ENCODE data around the gene AAR2. TPM values are rescaled to one million over a fixed set of nuclear protein-coding genes. Genes with fewer than 3 reads are reported as not detected.

Gene AAR2
- total RNA-seq, 1 donor from 2014 or later, result 32.8 TPM

DNA sequence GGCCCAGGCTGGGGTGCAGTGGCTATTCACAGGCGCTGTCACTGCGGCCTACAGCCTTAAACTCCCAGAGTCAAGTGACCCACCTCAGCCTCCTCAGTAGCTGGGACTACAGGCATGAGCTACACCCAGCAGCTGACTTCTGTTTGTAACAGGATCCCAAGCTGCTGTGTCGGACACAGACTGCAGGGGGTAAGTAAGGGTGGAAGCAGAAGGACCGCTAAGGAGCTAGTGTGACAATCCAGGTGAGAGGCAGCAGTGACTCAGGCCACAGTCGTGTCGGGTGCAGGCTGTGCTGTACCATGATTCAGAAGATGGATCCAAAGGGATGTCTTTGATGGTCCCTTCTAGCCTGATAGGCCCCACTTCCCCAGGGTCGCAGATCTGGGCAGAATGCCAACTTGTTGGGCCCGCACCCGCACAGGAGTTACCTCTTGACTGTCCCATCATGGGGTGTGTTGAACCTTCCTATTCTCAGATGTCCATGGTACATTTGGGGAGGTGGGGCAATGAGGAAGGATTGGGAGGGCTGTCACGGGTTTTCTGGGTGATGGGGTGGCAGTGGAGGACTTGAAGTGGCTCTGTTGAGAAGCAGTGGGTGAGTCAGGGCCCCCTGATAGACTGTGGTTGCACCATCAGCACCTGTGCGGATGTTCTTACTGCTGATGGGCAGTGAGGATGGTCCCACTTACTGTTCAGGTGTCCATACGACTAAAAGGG, 25.3 kb downstream of the AAR2 start:
- TF ChIP-seq, protein P1, sequence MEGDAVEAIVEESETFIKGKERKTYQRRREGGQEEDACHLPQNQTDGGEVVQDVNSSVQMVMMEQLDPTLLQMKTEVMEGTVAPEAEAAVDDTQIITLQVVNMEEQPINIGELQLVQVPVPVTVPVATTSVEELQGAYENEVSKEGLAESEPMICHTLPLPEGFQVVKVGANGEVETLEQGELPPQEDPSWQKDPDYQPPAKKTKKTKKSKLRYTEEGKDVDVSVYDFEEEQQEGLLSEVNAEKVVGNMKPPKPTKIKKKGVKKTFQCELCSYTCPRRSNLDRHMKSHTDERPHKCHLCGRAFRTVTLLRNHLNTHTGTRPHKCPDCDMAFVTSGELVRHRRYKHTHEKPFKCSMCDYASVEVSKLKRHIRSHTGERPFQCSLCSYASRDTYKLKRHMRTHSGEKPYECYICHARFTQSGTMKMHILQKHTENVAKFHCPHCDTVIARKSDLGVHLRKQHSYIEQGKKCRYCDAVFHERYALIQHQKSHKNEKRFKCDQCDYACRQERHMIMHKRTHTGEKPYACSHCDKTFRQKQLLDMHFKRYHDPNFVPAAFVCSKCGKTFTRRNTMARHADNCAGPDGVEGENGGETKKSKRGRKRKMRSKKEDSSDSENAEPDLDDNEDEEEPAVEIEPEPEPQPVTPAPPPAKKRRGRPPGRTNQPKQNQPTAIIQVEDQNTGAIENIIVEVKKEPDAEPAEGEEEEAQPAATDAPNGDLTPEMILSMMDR (IDR thresholded peaks at IDR 0.05), result no peak
- H3K9me3 Mint-ChIP-seq (ENCODE audit: unreplicated experiment), result no peaks in the 10 kb centered on the region
- peaks cover 8% of the 10 kb centered on the region for H3K36me3 Mint-ChIP-seq (ENCODE audit: unreplicated experiment)
- no peak overlapping the region for H3K27ac Mint-ChIP-seq (ENCODE audit: unreplicated experiment)
- DNase-seq (ENCODE audit: extremely low spot score, unreplicated experiment), result no peak
- H3K27me3 Mint-ChIP-seq (ENCODE audit: unreplicated experiment), result peaks cover 7% of the 10 kb centered on the region
- H3K4me3 Mint-ChIP-seq (ENCODE audit: unreplicated experiment), result no peak overlapping the region
- no peaks in the 10 kb centered on the region for H3K4me1 Mint-ChIP-seq (ENCODE audit: unreplicated experiment)

DNA sequence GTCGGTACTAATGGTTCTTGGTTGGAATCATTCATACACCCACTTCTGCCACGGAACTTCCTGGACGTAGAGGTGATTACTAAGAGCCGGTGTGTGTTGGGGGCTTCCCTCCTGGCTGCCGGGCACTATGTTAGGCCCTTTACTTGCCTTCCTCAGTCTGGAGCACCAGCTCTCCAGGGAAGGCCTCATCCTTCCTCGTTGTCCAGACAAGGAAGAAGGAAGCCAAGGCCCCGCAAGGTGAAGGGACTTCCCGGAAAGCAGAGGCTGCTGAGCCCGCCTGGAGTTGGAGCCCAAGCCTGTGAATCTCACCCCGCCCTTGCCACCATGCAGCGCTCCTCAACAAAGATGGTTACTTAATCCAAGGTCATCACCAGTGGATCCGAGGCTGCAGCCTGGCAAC, 26.2 kb downstream of the AAR2 start:
- TF ChIP-seq, protein P1 (IDR thresholded peaks at IDR 0.05), result no peak
- no peak overlapping the region for H3K4me3 Mint-ChIP-seq (ENCODE audit: unreplicated experiment)
- H3K4me1 Mint-ChIP-seq (ENCODE audit: unreplicated experiment), result no peaks in the 10 kb centered on the region
- H3K9me3 Mint-ChIP-seq (ENCODE audit: unreplicated experiment), result no peaks in the 10 kb centered on the region
- H3K27ac Mint-ChIP-seq (ENCODE audit: unreplicated experiment), result no peak overlapping the region
- DNase-seq (ENCODE audit: extremely low spot score, unreplicated experiment), result no peak
- H3K27me3 Mint-ChIP-seq (ENCODE audit: unreplicated experiment), result peaks cover 7% of the 10 kb centered on the region
- no peaks in the 10 kb centered on the region for H3K36me3 Mint-ChIP-seq (ENCODE audit: unreplicated experiment)

DNA sequence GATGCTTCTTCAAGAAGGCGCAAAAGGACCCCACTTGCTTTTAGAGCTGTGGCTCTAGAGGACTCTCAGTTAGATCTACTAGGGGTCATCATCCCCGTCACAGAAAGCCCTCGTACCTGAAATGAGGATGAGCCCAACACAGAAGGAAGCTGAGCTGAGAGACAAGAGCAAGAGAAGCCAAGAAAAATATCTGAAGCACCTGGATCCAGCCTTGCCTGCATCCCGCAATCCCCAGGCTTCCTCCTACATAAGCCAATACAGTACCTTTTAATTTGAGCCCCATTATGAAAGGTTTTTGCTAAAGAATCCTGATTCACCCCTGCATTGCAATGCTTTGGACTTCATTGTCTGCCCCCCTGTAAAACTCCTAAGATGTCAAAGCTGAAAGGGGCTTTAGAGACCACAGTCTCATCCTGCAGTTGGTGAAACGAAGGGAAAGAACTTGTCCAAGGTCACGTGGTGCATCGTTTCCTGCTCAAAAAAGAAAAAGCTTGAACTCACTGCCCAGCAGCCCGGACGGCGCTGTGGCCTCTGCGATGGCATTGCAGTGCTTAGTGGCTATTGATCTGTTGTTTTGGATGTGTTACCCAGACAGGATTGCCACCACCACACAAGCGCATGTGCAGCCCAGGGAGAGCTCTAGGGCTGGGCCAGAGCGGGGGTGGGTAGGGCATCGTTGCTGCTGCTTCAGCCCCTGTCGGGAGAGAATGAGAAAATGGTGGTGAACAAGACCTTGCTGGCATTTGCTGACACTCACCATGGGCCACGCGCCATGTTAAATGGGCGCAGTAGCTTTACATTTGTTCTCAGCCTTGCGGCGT, 28.4 kb downstream of the AAR2 start:
- no peaks in the 10 kb centered on the region for H3K9me3 Mint-ChIP-seq (ENCODE audit: unreplicated experiment)
- DNase-seq (ENCODE audit: extremely low spot score, unreplicated experiment), result no peak
- peaks cover 7% of the 10 kb centered on the region for H3K27me3 Mint-ChIP-seq (ENCODE audit: unreplicated experiment)
- no peak overlapping the region for H3K27ac Mint-ChIP-seq (ENCODE audit: unreplicated experiment)
- no peaks in the 10 kb centered on the region for H3K4me1 Mint-ChIP-seq (ENCODE audit: unreplicated experiment)
- no peak overlapping the region for H3K4me3 Mint-ChIP-seq (ENCODE audit: unreplicated experiment)
- TF ChIP-seq, protein P1 (IDR thresholded peaks at IDR 0.05), result no peak
- no peaks in the 10 kb centered on the region for H3K36me3 Mint-ChIP-seq (ENCODE audit: unreplicated experiment)

DNA sequence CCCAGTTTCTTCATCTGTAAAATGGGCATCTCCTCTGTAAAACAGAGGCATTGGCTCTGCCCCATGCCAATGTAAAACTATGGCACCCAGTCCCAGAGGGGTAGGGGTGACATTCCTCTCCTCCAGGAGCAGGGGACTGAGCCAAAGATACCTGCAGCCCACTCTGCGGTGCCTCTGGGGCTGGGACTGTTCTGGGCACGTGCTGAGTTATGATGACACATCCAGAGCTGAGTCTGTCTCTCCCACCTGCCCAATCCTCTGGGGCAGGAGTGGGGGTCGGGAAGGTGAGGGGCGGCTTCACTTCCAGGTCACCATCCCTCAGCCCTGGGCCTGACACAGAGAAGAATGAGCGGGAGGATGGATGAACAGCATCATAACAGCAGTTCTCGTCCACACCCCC, 29.9 kb downstream of the AAR2 start:
- Mint-ChIP-seq H3K4me3 (ENCODE audit: unreplicated experiment) (no peak overlapping the region), H3K27me3 (ENCODE audit: unreplicated experiment) (peaks cover 7% of the 10 kb centered on the region), H3K27ac (ENCODE audit: unreplicated experiment) (no peak overlapping the region), H3K36me3 (ENCODE audit: unreplicated experiment) (no peaks in the 10 kb centered on the region), H3K9me3 (ENCODE audit: unreplicated experiment) (no peaks in the 10 kb centered on the region), H3K4me1 (ENCODE audit: unreplicated experiment) (no peaks in the 10 kb centered on the region)
- TF ChIP-seq, protein P1 (IDR thresholded peaks at IDR 0.05), result no peak
- no peak for DNase-seq (ENCODE audit: extremely low spot score, unreplicated experiment)

Data from osteocyte (in vitro differentiated cells).